HEK293 (cell line): ENCODE measurements around the gene C19orf53.

Source experiments
- KLF17 ChIP-seq: fragments of 450-650 bp; formaldehyde crosslinking; IDR thresholded peaks from 2 replicates; pipeline ENCODE4 v1.5.1; 2016; ENCODE audit warnings: missing biosample characterization, missing genetic modification characterization
- SP2 ChIP-seq: fragments of 450-650 bp; formaldehyde crosslinking; IDR thresholded peaks from 2 replicates; pipeline ENCODE4 v1.5.1; 2016; ENCODE audit warnings: missing biosample characterization, missing genetic modification characterization
- ZBTB10 ChIP-seq: fragments of 450-650 bp; formaldehyde crosslinking; IDR thresholded peaks from 2 replicates; pipeline ENCODE4 v1.5.1; 2016; ENCODE audit warnings: missing biosample characterization, missing genetic modification characterization
- ZBTB8A ChIP-seq: fragments of 450-650 bp; formaldehyde crosslinking; IDR thresholded peaks from 2 replicates; pipeline ENCODE4 v1.5.1; 2016; ENCODE audit warnings: missing biosample characterization, missing genetic modification characterization
- ZNF274 ChIP-seq, 2 experiments: fragments of 200-500 bp in 1 of 2; fragments of 450-650 bp in 1 of 2; sonication (Bioruptor generic) in 1 of 2; formaldehyde crosslinking in 1 of 2; IDR thresholded peaks; 2 replicates each; pipeline versions ENCODE4 v1.5.1 to v1.6.1; 2014 to 2016; ENCODE audit warnings: borderline replicate concordance in 1 of 2, inconsistent platforms in 1 of 2, low read length in 1 of 2, missing biosample characterization in 1 of 2, missing genetic modification characterization in 1 of 2
- ZNF544 ChIP-seq: fragments of 450-650 bp; formaldehyde crosslinking; IDR thresholded peaks from 2 replicates; pipeline ENCODE4 v1.5.0; 2017; ENCODE audit warnings: missing biosample characterization, missing genetic modification characterization
- ZNF747 ChIP-seq: fragments of 450-650 bp; formaldehyde crosslinking; IDR thresholded peaks from 2 replicates; pipeline ENCODE4 v1.5.1; 2016; ENCODE audit warnings: missing biosample characterization, missing genetic modification characterization
- ZNF837 ChIP-seq: fragments of 450-650 bp; formaldehyde crosslinking; IDR thresholded peaks from 2 replicates; pipeline ENCODE4 v1.5.1; 2016; ENCODE audit warnings: missing biosample characterization, missing genetic modification characterization
- TF ChIP-seq, protein P1 (sequence below): fragments of 450-650 bp; formaldehyde crosslinking; IDR thresholded peaks from 2 replicates; pipeline ENCODE4 v1.5.1; 2016; ENCODE audit warnings: missing biosample characterization, missing genetic modification characterization
- TF ChIP-seq, protein P2 (sequence below): fragments of 450-650 bp; formaldehyde crosslinking; IDR thresholded peaks from 2 replicates; pipeline ENCODE4 v1.5.1; 2016; ENCODE audit warnings: missing biosample characterization, missing genetic modification characterization
- TF ChIP-seq, protein P3 (sequence below): fragments of 450-650 bp; formaldehyde crosslinking; IDR thresholded peaks from 2 replicates; pipeline ENCODE4 v1.5.1; 2016; ENCODE audit warnings: missing biosample characterization, missing genetic modification characterization
- TF ChIP-seq, protein P4 (sequence below): fragments of 450-650 bp; formaldehyde crosslinking; IDR thresholded peaks from 2 replicates; pipeline ENCODE4 v1.5.1; 2016; ENCODE audit warnings: missing biosample characterization, missing genetic modification characterization

GRCh38 chr19:13768510-13768909 is 5.7 kb upstream of the C19orf53 start:
- TF ChIP-seq SP2 (tag by site-specific recombination) (no peak), ZNF837 (tag by site-specific recombination) (no peak), ZNF544 (no peak), ZBTB8A (tag by site-specific recombination) (no peak), ZNF747 (tag by site-specific recombination) (no peak), ZNF274 (IDR thresholded peaks at IDR 0.05; ENCODE audit: low read length) (no peak), ZNF274 (tag by site-specific recombination; IDR thresholded peaks at IDR 0.05; ENCODE audit: borderline replicate concordance) (no peak), ZBTB10 (no peak), KLF17 (tag by site-specific recombination) (no peak)
- TF ChIP-seq, protein P1, sequence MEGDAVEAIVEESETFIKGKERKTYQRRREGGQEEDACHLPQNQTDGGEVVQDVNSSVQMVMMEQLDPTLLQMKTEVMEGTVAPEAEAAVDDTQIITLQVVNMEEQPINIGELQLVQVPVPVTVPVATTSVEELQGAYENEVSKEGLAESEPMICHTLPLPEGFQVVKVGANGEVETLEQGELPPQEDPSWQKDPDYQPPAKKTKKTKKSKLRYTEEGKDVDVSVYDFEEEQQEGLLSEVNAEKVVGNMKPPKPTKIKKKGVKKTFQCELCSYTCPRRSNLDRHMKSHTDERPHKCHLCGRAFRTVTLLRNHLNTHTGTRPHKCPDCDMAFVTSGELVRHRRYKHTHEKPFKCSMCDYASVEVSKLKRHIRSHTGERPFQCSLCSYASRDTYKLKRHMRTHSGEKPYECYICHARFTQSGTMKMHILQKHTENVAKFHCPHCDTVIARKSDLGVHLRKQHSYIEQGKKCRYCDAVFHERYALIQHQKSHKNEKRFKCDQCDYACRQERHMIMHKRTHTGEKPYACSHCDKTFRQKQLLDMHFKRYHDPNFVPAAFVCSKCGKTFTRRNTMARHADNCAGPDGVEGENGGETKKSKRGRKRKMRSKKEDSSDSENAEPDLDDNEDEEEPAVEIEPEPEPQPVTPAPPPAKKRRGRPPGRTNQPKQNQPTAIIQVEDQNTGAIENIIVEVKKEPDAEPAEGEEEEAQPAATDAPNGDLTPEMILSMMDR = no peak
- TF ChIP-seq, protein P2, sequence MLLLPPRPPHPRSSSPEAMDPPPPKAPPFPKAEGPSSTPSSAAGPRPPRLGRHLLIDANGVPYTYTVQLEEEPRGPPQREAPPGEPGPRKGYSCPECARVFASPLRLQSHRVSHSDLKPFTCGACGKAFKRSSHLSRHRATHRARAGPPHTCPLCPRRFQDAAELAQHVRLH (tag by site-specific recombination) = no peak
- TF ChIP-seq, protein P3, sequence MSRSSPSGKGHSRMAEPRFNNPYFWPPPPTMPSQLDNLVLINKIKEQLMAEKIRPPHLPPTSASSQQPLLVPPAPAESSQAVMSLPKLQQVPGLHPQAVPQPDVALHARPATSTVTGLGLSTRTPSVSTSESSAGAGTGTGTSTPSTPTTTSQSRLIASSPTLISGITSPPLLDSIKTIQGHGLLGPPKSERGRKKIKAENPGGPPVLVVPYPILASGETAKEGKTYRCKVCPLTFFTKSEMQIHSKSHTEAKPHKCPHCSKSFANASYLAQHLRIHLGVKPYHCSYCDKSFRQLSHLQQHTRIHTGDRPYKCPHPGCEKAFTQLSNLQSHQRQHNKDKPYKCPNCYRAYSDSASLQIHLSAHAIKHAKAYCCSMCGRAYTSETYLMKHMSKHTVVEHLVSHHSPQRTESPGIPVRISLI = no peak
- TF ChIP-seq, protein P4, sequence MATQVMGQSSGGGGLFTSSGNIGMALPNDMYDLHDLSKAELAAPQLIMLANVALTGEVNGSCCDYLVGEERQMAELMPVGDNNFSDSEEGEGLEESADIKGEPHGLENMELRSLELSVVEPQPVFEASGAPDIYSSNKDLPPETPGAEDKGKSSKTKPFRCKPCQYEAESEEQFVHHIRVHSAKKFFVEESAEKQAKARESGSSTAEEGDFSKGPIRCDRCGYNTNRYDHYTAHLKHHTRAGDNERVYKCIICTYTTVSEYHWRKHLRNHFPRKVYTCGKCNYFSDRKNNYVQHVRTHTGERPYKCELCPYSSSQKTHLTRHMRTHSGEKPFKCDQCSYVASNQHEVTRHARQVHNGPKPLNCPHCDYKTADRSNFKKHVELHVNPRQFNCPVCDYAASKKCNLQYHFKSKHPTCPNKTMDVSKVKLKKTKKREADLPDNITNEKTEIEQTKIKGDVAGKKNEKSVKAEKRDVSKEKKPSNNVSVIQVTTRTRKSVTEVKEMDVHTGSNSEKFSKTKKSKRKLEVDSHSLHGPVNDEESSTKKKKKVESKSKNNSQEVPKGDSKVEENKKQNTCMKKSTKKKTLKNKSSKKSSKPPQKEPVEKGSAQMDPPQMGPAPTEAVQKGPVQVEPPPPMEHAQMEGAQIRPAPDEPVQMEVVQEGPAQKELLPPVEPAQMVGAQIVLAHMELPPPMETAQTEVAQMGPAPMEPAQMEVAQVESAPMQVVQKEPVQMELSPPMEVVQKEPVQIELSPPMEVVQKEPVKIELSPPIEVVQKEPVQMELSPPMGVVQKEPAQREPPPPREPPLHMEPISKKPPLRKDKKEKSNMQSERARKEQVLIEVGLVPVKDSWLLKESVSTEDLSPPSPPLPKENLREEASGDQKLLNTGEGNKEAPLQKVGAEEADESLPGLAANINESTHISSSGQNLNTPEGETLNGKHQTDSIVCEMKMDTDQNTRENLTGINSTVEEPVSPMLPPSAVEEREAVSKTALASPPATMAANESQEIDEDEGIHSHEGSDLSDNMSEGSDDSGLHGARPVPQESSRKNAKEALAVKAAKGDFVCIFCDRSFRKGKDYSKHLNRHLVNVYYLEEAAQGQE (tag by site-specific recombination) = no peak
